HT1080 (cell line): ENCODE measurements around the gene PDE5A. TPM values are rescaled to one million over a fixed set of nuclear protein-coding genes. Genes with fewer than 3 reads are reported as not detected.
"Not testable (repeated sequence)": the region's sequence is repeated elsewhere in the genome, so short reads cannot be mapped to it uniquely, and the experiment has no call there.

Experiments used
- DNase-seq: peaks from one replicate; pipeline ENCODE4 v3.0.0-alpha.2; 2015; ENCODE audit warnings: low read depth
- polyA plus RNA-seq, 2 experiments: library from polyadenylated mRNA; depleted of rRNA; stranded (reverse); fragments of >200 nt; gene quantifications; 2 replicates each; pipeline ENCODE4 v1.2.3, GENCODE V29; 2015
- total RNA-seq: library from RNA; depleted of rRNA; stranded (reverse); fragments of >200 nt; shearing (Covaris generic); gene quantifications from 2 replicates; pipeline ENCODE4 v1.2.3, GENCODE V29; 2014; rRNA removed

PDE5A gene
- 1.4 and 1.8 TPM in 2 replicates for total RNA-seq
- polyA plus RNA-seq (2015; cell fraction: cytosol; rRNA removed): 2.9 and 4.1 TPM in 2 replicates
- 7.0 and 9.1 TPM in 2 replicates for polyA plus RNA-seq (2015; cell fraction: nucleus; rRNA removed)

DNA sequence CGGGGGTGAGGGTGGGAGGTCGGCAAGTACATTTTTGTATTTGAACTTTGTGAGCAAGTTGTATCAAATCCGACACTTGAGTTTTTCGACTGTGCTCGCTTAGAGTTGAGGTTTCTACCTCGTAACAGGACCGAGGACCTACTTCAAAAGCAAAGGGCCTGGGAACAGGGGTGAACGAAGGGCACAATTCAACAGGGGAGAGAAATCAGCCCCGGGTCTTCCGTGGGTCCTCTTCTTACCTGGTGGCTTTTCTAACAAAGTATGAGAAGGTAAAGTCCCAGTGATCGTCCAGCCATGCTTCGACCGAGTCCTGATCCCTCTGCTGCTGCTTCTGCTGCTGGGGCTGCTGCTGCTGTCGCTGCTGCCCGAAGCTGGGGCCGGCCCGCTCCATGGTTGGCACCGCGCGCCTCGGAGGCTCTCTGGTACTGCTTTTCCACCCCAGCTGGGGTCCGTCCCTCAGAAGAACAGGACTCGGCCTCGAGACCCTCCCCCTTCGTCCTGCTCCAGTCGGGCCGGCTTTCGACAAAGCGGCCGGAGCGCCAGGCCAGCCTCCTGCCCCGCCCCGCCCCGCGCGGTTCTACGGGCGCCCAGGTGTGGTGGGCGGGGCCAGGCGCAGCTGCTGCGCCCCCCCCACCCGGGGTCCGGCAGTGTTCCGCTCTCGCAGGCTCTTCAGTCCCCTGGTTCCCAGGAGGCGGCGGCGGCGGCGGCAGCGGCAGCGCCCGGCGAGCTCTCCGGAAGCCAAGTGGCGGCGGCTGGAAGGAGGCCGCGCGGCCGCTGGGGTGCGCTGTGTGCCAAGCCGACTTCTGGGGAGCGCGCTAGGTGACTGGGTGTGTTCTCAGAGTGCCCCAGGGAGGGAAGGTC lies at the start of gene PDE5A:
TSS of gene PDE5A (minus strand) at position 524 of the 861 bp plus-strand sequence. CDS start at position 391, 133 bp downstream.
- DNase-seq: peak; percentile 81

DNA sequence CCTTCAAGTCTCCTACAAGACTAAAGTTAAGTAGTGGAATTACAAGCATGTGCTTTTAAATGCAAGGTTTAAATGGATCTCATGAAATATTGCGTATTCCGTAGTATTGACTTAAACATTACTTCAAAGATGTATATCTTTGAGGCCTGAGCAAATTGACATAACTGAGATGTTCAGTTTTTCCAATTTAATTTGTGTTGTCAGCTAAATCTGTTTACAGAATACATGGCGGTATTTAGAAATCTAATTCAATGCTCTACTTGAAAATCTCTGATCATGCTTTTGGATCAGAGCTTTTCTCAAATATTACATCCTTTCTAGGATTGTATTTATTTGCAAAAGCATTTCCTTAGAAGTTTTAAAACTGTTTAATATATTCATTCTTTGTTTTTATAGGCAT lies 47.5 kb upstream of the PDE5A start:
- no peak for DNase-seq

DNA sequence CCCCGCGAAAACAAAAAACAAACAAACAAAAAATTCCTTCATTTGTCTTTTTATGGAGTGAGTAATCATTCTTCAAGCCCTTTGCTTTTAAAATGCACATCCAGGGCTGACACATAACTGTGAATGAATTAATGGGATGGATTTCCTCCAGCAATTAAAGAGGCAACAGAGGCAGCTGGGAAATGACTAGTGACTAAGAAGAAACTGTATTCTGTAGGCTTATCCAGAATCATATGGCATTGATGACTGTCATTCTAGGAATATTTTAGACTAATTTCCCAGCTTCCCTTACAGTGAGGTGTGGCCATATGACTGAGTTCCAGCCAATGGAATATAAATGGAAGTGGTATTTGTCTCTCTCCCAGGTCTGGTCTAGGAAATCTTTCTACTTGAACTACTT lies 46.8 kb upstream of the PDE5A start:
- no peak for DNase-seq

DNA sequence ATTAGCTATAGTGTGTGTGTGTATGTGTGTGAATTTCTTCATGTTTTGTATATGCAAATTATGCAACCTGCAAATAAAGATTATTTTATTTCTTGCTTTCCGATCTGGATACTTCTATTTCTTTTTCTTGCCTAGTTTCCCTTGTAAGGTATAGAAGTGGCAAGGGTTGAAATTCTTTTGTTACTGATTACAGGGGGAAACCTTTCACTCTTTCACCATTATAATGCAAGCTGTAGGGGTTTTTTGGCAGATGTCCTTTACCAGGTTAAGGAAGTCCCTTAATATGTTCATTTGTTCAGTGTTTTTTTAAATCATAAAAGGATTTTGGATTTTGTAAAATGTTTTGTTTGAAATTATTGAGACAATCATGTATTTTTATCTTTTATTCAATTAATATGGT lies 44.3 kb upstream of the PDE5A start:
- DNase-seq: no peak

DNA sequence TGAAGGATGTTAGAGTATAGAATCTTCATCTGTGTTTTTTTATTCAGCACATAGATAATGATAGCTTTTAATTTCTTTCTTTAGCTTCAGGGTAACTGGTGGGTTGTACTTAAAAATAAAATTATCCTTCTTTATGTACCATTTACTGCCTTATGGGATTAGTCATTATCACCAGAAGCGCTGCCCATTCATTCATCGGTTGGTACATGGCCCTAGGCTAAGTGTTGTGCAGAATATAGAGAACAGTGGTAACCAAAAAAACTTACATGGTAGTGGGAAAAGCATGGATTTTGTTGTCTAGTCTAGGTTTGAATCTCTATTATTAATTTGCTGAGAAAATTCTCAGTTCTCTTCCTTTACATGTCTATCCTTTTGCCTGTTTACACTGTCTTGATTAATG lies 43.5 kb upstream of the PDE5A start:
- no peak for DNase-seq

DNA sequence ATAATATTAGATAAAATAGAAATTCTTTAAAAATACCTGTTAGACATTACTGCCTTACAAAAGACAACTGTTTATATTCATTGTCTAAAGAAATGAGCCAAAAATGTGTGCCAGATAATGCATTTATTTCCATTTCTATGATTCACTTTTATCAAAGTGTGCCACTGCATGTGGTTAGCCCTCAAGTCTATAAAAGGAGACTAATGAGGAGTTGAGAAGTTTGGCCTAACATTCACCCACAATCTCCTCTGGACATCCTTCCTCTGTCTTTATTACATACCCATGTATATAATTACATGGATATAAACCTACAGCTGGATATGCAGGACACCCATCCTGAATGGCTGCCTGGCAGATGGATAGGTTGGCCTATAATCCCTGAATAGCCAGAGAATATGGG lies 42.6 kb upstream of the PDE5A start:
- DNase-seq: no peak

DNA sequence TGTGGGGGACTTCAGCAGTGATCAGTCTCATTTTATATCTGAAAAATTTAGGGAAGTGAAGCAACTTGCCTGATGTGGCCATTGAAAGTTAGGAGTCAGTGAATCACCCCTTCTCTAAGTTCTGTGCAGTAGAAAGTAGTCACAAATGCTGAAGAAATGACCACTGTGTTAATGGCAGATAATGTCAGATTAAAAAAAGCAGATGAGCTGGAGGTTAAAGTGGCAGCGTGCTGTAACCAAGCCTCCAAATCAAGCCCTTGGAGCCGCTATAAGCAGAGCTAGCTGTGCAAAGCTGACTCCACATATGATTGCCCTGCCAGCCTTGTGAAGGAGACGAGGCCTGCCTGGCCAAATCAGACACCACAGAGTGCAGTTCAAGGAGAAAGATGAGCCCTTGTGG lies 39.2 kb upstream of the PDE5A start:
- DNase-seq: no peak

DNA sequence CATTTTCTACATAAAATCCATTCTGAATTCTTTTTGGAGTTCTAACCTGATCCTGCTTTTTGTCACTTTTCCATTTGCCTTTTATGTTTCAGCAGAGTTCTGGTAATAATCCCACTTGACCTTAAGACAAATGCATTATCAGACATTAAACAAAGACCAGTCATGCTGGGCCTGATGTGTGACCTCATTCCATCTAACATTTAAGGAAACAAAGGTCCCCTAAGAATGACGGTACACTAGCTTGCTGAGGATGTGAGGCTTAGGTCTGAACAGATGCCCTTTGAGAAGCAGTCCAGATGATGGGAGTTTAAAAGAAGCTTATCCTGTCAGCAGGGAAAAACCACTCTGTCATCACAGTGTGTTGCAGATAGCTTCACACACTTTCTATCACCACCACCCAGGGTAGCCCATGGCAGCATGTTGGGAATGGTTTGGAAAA lies 38.1 kb upstream of the PDE5A start:
- DNase-seq: no peak

DNA sequence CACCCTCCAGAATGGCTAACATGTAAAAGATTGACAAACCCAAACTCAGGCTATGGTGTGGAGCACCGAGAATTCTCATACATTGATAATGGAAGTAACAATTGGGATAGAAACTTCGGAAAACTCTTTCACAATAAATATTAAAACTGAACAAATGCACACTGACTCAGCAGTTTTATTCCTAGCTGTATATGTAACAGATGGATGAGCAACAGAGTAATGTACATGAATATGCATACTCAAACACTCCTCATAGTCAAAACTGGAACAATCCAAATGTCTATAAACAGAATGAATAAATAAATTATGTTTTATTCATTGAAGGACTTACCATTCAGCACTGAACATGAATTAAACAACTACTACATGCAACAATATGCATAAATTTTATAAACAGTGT lies 37.1 kb upstream of the PDE5A start:
- no peak for DNase-seq

DNA sequence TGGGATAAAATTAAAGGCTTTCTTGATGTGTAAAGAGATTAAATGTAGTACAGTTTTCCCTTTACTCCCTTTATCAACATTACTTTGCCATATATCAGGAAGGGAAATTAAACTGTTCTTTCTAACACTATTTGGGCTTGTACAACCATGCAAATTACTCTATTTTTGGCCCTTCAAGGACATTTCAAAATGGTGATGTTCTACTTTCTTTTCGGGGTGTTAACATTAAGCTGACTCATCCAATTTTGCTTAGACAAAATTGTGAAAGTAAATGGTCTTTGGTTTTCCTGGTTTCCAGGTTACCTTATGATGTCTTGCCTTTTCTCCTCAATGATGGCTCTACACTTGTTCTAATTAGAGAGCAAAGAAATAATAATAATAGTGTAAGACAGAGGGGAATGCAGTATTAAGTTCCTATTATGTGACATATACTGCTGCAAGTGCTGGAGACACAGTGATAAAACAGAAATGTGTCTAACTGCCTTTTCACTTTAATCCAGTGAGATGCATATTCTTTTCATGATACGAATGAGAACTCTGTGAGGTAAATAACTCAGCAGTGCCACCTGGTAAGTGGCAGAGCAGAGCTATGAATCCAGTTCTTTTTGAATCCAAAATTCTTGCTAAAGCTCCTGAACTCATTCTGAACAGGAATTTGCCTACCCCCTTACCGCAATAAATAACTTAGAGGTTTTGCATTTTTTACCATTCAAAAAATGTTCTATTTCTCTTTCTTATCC lies 35.7 kb upstream of the PDE5A start:
- DNase-seq: no peak

DNA sequence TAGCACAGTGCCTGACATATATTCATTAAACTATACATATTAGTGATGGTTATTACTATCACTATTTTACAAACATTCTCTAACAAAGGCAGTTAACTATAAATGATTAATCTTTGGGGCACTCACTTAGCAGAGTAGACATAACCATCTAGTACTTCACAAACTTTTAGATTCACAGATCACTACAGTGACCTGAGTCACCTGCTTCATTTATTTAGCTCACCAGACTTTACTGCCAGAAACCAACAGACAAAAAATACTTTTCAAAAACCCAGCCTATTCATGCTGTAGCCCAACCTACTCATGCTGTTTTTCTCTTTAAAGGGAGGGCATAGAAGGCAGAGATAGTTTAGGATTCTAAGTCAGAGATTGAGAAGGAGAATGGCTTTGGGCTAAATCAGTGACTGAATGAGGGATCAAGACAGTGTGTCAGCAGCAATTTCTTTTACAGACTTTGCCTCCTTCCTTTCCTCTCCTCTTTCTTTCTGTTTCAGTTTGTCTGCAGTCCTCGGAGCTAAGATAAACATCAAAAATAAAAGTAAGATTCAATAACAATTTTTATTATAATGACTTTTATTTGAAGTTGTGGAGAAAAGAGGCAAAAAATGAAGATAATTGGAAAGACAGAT lies 34.7 kb upstream of the PDE5A start:
- DNase-seq: no peak

DNA sequence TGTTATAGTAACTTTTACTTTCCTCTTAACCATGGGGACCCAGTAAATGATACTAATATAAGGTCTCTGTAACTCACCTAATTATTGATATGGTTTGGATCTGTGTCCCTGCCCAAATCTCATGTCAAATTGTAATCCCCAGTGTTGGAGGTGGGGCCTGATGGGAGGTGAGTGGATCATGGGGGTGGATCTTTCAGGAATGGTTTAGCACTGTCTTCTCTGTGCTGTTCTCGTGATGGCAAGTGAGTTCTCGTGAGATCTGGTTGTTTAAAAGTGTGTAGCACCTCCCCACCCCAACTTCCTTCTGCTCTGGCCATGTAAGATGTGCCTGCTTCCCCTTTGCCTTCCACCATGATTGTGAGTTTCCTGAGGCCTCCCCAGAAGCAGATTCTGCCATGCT lies 34.0 kb upstream of the PDE5A start:
- DNase-seq: not testable (repeated sequence)

DNA sequence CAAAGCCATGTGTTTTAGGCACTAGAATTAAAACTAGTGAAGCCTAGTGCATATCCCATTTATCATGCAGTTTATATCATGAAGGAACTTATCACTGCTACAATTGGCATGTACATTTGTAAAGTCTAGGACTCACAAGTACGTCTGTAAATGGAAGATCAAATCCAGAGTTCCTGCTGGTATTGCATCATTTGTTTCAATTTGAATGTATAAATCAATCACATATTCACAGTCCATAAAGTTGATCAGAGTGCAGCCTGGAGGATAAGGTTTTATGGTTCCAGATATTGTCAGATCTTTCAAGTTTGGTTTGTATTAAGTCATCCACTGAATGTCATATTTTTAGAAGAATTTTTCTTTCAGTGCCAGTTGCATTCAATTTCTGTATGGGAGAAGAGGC lies 32.6 kb upstream of the PDE5A start:
- no peak for DNase-seq

DNA sequence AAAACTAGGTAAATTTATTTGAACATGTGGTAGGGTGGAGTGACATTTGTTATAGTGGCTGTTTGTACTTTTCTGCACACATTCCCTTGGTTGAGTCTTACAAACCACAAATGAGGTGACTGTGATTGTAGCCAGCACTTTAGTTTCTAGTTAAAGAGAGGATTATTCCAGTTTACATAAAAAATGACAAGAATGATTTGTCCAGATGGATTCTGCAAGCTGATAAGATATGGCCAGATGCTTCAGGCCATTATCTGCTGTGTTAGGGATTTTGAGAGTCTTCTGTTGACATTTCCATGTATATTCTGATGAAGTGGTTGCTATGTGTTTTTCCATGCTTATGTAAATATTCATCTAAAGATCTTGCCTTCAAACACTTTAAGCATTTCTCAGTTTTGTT lies 31.0 kb upstream of the PDE5A start:
- no peak for DNase-seq

DNA sequence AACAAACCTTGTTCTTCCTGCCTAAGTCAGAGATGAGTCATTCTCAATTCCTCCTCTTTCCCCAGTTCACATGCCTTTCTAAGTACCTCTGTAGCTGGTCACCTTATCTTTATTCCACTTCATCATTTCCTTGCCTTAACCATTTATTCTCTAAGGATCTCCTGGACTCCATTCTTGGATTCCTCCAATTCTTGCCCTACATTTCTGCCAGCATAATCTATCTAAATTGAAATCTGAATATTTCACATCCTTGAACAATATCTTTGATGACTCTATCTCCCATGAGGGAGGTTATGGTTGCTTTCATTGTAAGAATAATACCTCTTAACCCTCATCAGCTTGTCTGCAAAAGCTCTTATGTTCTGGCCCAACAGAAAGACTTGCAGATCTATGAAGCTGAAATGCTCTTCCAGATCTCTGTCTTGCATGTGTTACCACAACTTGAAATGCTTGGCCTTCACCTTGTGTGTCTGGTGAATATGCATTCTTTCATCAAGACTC lies 28.6 kb upstream of the PDE5A start:
- peak; percentile 58 for DNase-seq

DNA sequence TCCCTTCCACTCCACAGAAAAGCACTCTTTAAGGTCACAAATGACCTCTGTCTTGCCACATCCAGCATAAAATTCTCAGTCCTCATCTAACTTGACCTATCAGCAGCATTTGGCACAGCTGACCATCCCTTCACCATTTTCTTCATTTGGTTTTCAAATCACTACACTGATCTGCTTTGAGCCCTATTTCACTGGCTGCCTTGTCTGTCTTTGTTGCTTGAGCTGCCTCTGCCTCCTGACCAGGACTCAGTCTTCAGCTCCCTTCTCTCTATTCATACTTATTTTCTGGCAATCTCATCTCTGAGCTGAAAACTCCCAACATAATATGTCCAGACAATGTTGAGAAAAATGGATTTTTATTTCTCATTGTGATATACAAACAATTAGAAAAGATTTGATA lies 27.7 kb upstream of the PDE5A start:
- no peak for DNase-seq

DNA sequence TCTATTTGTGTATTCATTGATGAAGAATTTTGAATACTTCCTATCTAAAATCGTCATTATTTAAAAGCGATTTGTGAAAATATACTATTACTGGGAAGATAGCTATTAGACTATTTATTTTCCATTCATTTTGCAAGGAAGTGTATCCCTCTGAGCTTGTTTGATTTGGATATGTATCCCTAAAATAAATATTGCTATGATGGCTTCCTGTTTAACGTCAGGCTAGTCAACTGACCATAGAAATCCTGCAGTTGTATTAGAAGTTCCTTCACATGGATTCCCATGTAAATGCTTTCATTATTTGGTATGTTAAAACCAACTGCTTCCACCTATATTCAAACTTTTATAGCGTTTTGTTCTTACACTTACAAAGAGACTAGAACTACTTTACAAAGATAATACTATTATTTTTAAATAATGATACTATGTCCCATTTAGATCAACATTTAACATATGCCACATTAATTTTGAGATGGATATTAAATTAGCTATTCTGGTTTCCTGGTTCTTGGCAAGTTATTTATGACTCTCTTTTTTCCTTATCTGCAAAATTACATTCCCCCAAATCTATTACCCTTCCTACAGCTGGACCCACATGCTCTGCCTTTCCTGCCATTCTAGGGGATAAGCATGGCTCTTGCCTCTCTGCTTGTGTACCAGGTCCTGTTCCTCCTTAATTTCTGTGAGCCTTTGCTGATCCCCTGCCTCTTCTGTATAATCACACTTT lies 26.7 kb upstream of the PDE5A start:
- no peak for DNase-seq

DNA sequence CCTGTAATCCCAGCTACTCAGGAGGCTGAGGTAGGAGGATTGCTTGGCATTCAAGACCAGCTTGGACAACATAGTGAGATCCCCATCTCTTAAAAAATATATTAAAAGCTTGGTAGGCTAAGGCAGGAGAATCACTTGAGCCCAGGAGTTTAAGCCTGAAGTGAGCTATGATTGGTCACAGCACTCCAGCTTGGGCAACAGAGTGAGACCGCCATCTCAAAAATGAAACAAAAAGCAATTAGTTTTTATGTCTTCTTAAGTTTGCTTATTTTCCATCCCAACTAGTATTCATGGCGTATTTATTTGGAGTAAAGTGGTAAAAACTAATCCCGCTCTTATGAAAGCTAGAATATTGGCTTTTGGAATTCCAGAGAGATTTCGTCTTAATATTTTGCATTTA lies 25.4 kb upstream of the PDE5A start:
- DNase-seq: no peak

DNA sequence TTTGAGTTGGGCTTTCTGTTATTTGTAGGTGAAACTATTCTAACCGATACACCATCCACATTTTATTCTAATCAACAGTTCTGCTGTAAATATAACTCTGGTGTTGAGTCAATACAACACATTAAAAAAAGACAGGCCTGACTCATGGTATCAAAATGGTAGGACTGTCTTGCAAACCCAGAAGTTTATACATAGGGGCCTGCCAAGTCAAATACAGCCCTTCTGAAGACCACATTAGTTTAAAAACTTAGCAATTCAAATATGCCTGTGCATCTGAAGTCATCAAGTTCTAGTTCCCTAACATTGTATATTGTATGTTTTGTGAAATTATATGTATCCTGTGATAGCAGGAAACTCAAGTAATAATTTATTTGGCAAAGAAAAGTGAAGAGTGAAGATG lies 24.4 kb upstream of the PDE5A start:
- DNase-seq: no peak

DNA sequence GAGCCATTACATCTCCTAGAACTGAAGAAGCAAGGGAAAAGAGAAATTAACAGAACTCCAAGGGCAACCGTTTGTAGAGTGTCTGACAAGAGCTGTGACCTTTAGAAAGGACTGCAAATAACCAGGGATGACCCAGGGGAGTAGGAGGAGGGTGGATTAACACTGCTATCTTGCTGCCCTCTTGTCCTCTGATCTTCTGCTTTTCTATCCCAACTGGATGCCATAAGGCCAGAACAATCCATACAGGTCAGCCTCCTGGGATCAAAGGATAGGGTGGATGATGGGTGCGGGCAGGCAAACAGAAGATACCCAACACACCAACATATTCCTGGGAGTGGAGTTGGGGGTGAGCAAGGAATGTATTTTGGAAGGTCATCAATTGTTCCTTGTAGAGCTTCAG lies 19.8 kb upstream of the PDE5A start:
- DNase-seq: no peak

DNA sequence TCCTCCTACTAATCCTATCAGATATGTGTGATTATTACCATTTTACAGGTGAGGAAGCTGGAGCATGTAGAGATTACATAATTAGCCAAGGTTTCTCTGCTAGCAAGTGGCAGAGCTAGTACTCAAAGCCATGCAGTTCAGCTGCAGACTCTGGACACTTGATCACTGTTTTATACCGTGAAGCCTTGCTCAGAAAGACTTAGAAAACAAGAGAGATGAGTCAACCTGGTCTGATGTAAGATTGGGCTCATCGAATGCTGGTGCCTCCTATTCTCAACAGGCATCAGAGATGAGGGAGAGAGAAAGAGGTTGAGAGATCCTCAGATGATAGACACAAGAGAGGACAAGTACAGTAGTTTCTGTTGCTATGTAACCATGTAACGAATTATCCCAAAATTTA lies 19.0 kb upstream of the PDE5A start:
- DNase-seq: no peak
